ENCODE results near the gene XPNPEP1. TPM values are rescaled to one million over a fixed set of nuclear protein-coding genes. Genes with fewer than 3 reads are reported as not detected.
"Not testable (repeated sequence)": the region's sequence is repeated elsewhere in the genome, so short reads cannot be mapped to it uniquely, and the experiment has no call there.

The XPNPEP1 gene
- total RNA-seq, 1 experiment from 2014 or later, result 42.5 TPM

- DNase-seq (ENCODE audit: low read depth), result no peak
Observed at GRCh38 chr10:109924087-109924486, 776 bp upstream of the XPNPEP1 start.

DNA sequence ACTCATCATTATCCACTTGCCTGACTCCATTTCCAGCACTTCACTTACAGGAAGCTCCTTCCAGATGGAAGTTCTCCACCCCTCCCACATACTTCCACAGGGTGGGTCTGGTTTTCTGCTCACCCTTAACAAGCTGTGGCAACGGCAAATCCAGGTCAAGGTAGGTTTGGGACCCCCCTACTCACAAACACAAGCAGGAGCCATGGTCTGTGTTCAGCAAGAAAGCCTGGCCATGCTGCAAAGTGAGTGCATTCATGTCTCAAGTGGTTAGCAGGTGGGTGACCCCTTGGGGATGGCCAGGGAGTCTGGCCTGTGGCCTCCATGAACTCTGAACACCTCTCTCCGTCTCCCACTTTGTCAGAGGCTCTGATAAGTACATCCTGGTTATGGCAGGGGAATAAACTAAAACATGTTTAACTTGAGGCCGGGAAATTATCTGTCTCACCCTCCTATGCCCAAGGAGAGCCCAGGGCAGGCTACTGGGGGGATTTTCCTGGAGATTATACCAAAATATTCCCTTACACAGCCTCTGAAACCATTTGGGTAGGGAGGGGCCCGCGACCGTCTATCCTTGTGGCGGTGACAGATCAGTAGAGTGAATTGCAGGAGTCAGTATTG, 844 bp downstream of the XPNPEP1 start:
- no peak for DNase-seq (ENCODE audit: low read depth)

DNA sequence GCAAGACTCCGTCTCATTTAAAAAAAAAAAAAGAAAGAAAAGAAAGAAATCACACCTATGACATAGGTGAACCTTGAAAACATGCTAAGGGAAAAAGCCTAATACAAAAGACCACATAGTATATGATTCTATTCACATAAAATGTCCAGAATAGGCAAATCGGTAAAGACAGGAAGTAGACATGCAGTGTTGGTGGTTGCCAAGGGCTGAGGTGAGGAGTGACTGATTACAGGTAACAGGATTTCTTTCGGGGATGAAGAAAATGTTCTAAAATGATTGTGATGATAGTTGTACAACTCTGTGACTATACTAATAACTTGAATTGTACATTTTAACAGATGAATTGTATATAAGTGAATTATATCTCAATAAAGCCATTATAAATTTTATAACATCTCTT, 3.3 kb downstream of the XPNPEP1 start:
- DNase-seq (ENCODE audit: low read depth), result no peak

- no peak for DNase-seq (ENCODE audit: low read depth)
Observed at GRCh38 chr10:109919220-109919619, 4.1 kb downstream of the XPNPEP1 start.

GRCh38 chr10:109918707-109919106, 4.6 kb downstream of the XPNPEP1 start:
- not testable (repeated sequence) for DNase-seq (ENCODE audit: low read depth)

GRCh38 chr10:109915566-109915965, 7.7 kb downstream of the XPNPEP1 start:
- no peak for DNase-seq (ENCODE audit: low read depth)

DNA sequence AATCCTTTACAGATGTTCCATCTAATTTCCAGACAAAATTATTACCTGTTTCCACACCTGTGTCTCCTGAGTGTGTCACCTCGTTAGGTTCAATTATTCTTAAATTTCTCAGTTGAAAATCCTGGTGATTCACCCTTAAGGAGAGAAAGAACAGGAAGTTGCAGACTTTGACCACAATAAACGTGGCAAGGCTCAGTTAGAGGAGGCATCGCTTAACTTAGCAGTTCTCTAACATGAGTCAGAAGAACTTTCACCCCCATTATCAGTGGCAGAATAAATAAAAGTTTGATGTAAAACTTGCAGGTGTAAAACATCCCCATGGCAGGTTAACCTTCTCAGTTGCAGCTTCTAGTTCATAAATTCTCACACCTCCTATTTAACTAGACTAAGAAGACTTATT, 8.3 kb downstream of the XPNPEP1 start:
- peak; percentile 75 for DNase-seq (ENCODE audit: low read depth)

DNA sequence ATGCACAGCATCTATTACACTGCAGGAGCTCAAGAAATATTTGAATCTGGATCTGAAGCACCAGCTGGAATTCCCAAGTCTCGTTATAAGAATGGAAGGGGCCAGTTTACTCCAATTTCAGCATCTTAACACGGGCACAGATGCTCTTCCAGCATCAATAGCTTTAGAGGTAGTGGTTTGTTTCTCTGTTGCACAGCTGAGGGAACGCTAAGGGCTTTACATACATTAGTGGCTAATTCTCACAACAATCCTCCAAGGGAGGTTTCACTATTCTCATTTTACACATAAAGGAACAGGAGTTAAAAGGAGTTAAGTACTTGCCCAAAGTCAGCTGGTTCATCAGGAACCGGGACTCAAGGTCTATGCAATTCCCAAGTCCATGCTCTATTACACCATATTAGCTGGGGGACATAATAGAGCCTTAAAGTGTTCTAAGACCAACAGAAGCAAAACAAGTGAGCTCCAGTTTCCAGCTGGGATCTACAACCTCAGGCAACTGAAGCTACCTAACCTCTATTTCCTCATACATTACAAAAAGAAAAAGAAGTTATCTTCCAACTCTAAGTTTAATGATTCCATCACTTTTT, 9.9 kb downstream of the XPNPEP1 start:
- no peak for DNase-seq (ENCODE audit: low read depth)

- no peak for DNase-seq (ENCODE audit: low read depth)
Observed at GRCh38 chr10:109912335-109913281, 10.7 kb downstream of the XPNPEP1 start.

- DNase-seq (ENCODE audit: low read depth), result no peak
Observed at GRCh38 chr10:109911903-109912302, 11.4 kb downstream of the XPNPEP1 start.

GRCh38 chr10:109906316-109906715, 17.0 kb downstream of the XPNPEP1 start:
- DNase-seq (ENCODE audit: low read depth), result no peak

DNA sequence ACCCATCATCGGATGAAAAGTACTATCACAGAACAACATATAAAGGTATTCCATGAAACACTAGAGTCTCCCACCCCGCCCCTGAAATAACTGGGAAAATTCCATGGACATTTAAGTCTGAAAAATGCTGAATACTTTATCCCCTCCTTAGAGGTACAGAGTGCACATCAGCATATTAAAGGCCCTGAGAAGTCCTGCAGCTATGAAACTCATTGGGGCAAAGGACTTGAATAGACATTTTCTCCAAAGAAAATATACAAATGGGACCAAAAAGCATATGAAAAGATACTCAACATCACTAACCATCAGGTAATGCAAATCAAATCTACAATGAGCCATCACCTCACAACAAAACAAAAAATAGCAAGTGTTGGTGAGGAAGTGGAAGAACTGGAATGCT, 18.9 kb downstream of the XPNPEP1 start:
- DNase-seq (ENCODE audit: low read depth), result no peak

- no peak for DNase-seq (ENCODE audit: low read depth)
Observed at GRCh38 chr10:109902992-109903947, 20.0 kb downstream of the XPNPEP1 start.

- no peak for DNase-seq (ENCODE audit: low read depth)
Observed at GRCh38 chr10:109899356-109900331, 23.7 kb downstream of the XPNPEP1 start.

DNA sequence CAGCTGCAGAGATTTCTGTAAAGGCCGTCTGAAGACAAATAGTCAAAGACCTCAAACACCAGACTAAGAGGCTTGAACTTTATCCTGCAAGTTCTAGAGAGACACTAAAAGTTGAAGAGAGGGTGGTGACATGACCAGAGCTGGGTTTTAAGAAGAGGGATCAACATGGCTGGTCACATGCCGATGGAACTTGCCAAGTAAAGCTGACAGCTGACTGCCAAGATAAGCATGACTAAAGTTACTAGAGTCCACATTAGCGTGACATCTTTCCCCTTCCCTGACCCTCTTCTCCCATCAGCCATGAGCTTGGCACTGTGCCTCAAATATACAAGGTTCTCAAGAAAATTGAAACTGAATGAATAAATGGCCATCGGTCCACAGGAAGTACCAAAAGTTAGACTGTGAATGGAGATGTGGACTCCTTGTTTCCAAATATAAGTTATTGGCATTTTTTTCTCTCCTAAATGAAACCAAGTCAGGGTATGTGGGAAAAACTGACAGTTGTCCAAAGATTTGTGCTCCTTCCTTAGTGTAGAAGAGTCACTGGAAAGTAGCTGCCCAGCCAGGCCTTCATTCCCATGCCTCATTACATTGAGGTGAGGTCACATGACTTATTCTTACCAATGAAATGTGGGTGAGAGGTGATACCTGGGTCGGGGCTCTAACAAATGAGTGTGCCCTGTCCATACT, 24.5 kb downstream of the XPNPEP1 start:
- DNase-seq (ENCODE audit: low read depth), result no peak

DNA sequence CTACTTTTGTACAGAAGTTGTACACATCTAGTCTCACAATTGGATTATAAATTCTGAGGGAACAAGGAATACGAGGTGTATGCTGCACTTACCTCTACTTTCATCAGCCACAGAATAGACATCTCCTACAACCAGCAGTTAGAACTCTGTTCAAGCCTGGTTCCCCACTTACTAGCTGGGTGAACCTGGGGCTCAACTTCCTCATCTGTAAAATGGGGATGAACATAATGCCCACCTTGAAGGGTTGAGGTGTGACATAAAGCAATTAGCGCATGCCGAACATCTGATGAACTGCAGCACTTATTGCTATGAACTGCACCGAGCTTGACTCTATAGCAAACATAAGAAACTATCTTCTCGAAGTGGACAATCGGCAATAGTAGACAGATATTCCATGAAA, 25.3 kb downstream of the XPNPEP1 start:
- no peak for DNase-seq (ENCODE audit: low read depth)

DNA sequence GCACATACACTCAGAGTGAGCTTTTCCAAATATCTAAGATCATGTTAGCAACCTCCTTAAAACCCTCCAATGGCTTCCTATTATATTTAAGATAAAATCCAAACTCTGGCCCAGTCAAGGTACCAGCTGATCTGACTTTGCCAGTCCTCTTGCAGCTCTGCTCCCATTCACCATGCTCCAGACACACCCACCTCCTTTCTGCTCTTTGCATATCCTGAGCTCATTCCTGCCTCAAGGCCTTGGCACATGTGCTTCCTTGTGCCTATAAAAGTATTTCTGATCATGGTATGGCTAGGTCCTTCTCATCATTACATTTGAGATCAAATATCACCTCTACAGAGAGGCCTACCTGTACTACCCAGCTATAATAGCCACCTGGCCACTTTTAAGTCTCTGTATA, 27.5 kb downstream of the XPNPEP1 start:
- DNase-seq (ENCODE audit: low read depth), result no peak

DNA sequence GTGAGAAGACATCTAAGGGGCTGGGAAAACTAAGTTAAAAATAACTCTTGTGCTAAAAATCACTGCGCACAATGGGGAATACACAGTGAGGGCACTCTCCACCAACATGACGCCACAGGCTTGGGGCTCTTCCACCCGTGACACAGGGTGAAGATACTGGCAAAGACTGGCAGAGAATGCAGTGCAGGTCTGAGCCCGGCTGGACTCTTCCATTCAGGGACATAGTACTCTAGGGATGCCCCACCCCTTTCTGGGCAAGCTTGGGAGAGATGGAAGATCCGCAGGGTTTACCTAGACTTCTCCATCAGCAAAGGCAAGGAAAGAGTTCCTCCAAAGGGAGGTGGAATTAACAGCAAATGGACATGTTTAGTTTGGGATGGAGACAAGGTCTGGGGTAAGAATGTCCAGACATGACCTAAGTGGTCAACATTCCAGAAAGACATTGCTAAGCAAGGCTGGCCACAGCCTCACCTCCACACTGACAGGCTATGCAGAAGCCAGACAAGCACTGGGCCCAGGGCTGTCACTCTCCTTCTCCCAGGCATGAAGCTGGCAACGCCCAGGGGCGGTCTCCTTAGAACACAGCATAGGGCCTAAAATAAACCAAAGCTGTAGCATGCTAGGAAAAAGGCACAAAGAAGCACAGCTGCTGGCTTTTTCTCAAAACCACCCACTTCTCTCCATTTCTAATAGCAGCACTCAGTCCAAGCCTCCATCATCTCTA, 28.1 kb downstream of the XPNPEP1 start:
- no peak for DNase-seq (ENCODE audit: low read depth)

- DNase-seq (ENCODE audit: low read depth), result no peak
Observed at GRCh38 chr10:109894516-109894915, 28.8 kb downstream of the XPNPEP1 start.
